GM12891 (cell line): ENCODE measurements around the gene CD59.
"Not testable (repeated sequence)": the region's sequence is repeated elsewhere in the genome, so short reads cannot be mapped to it uniquely, and the experiment has no call there.

ENCODE experiments used
- POLR2A ChIP-seq: IDR thresholded peaks from 2 replicates; pipeline ENCODE4 v1.6.1; 2011; ENCODE audit warnings: low read depth, low read length, control low read depth
- POLR2AphosphoS5 ChIP-seq: IDR thresholded peaks from 2 replicates; pipeline ENCODE4 v1.6.1; 2011; ENCODE audit warnings: low read depth, low read length, control low read depth
- POU2F2 ChIP-seq: IDR thresholded peaks from 2 replicates; pipeline ENCODE4 v1.6.1; 2011; ENCODE audit warnings: low read depth, mild to moderate bottlenecking, control low read depth, low read length, moderate library complexity
- TAF1 ChIP-seq: IDR thresholded peaks from 2 replicates; pipeline ENCODE4 v1.6.1; 2011; ENCODE audit warnings: low read depth, low read length, control low read depth

DNA sequence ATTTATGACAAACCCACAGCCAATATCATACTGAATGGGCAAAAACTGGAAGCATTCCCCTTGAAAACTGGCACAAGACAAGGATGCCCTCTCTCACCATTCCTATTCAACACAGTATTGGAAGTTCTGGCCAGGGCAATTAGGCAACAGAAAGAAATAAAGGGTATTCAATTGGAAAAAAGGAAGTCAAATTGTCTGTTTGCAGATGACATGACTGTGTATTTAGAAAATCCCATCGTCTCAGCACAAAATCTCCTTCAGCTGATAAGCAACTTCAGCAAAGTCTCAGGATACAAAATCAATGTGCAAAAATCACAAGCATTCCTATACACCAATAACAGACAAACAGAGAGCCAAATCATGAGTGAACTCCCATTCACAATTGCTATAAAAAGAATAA, 8.7 kb downstream of the CD59 start:
- TF ChIP-seq POLR2AphosphoS5, POU2F2, POLR2A, TAF1: not testable (repeated sequence)
